Measurements from ENCODE around the gene TRPM5. TPM values are rescaled to one million over a fixed set of nuclear protein-coding genes. Genes with fewer than 3 reads are reported as not detected.
"Not testable (repeated sequence)": the region's sequence is repeated elsewhere in the genome, so short reads cannot be mapped to it uniquely, and the experiment has no call there.

TRPM5 gene
- total RNA-seq, 2 experiments from 2014 or later = not detected

GRCh38 chr11:2482745-2483144 lies 38.4 kb upstream of the TRPM5 start:
- ATAC-seq = no peak
- H3K4me3 Mint-ChIP-seq = no peak overlapping the region
- peaks cover 44% of the 10 kb centered on the region for H3K36me3 Mint-ChIP-seq (ENCODE audit: low read depth)
- TF ChIP-seq CTCF (IDR thresholded peaks at IDR 0.05) = no peak
- no peak for DNase-seq
- intact Hi-C loops (cut with micrococcal nuclease) = no loop called here
- CTCF ChIA-PET = no interaction called here
- H3K9me3 Mint-ChIP-seq = peaks cover 36% of the 10 kb centered on the region
- no peaks in the 10 kb centered on the region for H3K27me3 Mint-ChIP-seq
- POLR2A ChIA-PET = no interaction called here
- H3K4me1 Mint-ChIP-seq (ENCODE audit: low read depth) = peaks cover 25% of the 10 kb centered on the region
- no peak overlapping the region for H3K27ac Mint-ChIP-seq

- TF ChIP-seq CTCF (IDR thresholded peaks at IDR 0.05) = no peak
- Mint-ChIP-seq H3K27ac (no peak overlapping the region), H3K4me3 (no peak overlapping the region), H3K36me3 (ENCODE audit: low read depth) (peaks cover 42% of the 10 kb centered on the region), H3K4me1 (ENCODE audit: low read depth) (peaks cover 25% of the 10 kb centered on the region), H3K27me3 (no peaks in the 10 kb centered on the region), H3K9me3 (peaks cover 32% of the 10 kb centered on the region)
- CTCF ChIA-PET = interaction anchor here (0.9 to 1.1 kb wide), 2 partner anchors 37 to 51 kb away, joined by 3 to 4 read pairs; partner anchors contain the start of genes KCNQ1 and TRPM5
- intact Hi-C loops (cut with micrococcal nuclease) = no loop called here
- DNase-seq (no peak), ATAC-seq (no peak)
- POLR2A ChIA-PET = no interaction called here
These were observed 37.9 kb upstream of the TRPM5 start for GRCh38 chr11:2482204-2482603.

- POLR2A ChIA-PET = interaction anchor here (0.7 kb wide), 1 partner anchor 82 kb away, joined by 3 read pairs; no protein-coding TSS in a partner anchor
- Mint-ChIP-seq H3K27me3 (no peaks in the 10 kb centered on the region), H3K4me3 (peak overlapping the region; percentile 53), H3K36me3 (ENCODE audit: low read depth) (peaks cover 39% of the 10 kb centered on the region), H3K9me3 (peaks cover 25% of the 10 kb centered on the region), H3K4me1 (ENCODE audit: low read depth) (peaks cover 25% of the 10 kb centered on the region), H3K27ac (peak overlapping the region; percentile 82)
- intact Hi-C loops (cut with micrococcal nuclease) = no loop called here
- DNase-seq (peak; percentile 62), ATAC-seq (peak; percentile 73)
- CTCF ChIA-PET = interaction anchor here (0.9 to 1.1 kb wide), 2 partner anchors 36 to 52 kb away, joined by 3 to 4 read pairs; partner anchors contain the start of genes KCNQ1 and TRPM5
- TF ChIP-seq CTCF (IDR thresholded peaks at IDR 0.05) = no peak
These were observed 36.9 kb upstream of the TRPM5 start for GRCh38 chr11:2481253-2481652.

GRCh38 chr11:2480874-2481220 lies 36.5 kb upstream of the TRPM5 start:
- Mint-ChIP-seq H3K36me3 (ENCODE audit: low read depth) (peaks cover 37% of the 10 kb centered on the region), H3K27me3 (no peaks in the 10 kb centered on the region), H3K9me3 (peaks cover 23% of the 10 kb centered on the region), H3K4me1 (ENCODE audit: low read depth) (peaks cover 25% of the 10 kb centered on the region), H3K4me3 (peak overlapping the region; percentile 53), H3K27ac (peak overlapping the region; percentile 82)
- ATAC-seq (peak; percentile 82), DNase-seq (peak; percentile 39)
- ChIA-PET POLR2A (interaction anchor here (0.7 kb wide), 1 partner anchor 81 kb away, joined by 3 read pairs; no protein-coding TSS in a partner anchor), CTCF (no interaction called here)
- intact Hi-C loops (cut with micrococcal nuclease) = no loop called here
- TF ChIP-seq CTCF (IDR thresholded peaks at IDR 0.05) = no peak

- H3K27me3 Mint-ChIP-seq; intact Hi-C loops (cut with micrococcal nuclease); DNase-seq: not testable (repeated sequence)
- Mint-ChIP-seq H3K9me3 (peaks cover 20% of the 10 kb centered on the region), H3K27ac (peak overlapping the region; percentile 82), H3K4me1 (ENCODE audit: low read depth) (peaks cover 25% of the 10 kb centered on the region), H3K36me3 (ENCODE audit: low read depth) (peaks cover 33% of the 10 kb centered on the region), H3K4me3 (peak overlapping the region; percentile 53)
- ChIA-PET POLR2A (interaction anchor here (0.6 to 1.2 kb wide), 2 partner anchors 13 to 37 kb away, joined by 3 read pairs; no protein-coding TSS in a partner anchor), CTCF (interaction anchor here (1.3 kb wide), 1 partner anchor 53 kb away, joined by 3 read pairs; no protein-coding TSS in a partner anchor)
- ATAC-seq = peak; percentile 49
These were observed 36.0 kb upstream of the TRPM5 start for GRCh38 chr11:2480067-2480873.

Data from activated CD8-positive, alpha-beta T cell treated with anti-CD3 and anti-CD28 coated beads for 36 hours (primary cell).